ENCODE results near the gene LMF1. TPM values are rescaled to one million over a fixed set of nuclear protein-coding genes. Genes with fewer than 3 reads are reported as not detected.

The LMF1 gene
- total RNA-seq, 6 donors from 2014 or later = 20.3 to 147 (median 28.2) TPM

DNA sequence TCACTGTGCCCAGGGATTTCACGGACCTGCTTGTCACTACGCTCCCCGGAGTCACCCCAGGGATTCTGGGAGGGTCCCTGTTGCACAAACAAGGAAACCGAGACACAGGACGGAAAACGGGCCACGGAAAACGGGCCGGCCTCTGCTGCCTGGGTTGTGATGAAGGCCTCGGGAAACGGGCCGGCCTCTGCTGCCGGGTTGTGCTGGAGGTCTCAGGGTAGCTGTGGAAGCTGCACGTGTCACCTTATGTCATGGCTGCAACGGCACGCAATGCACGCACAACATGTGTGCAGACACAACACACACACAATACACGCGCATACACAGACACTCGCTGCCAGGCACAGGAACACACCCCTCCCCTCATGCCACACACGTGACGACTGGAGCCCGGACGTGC, 143.3 kb downstream of the LMF1 start:
- TF ChIP-seq EP300 (IDR thresholded peaks at IDR 0.05) = no peak
- TF ChIP-seq POLR2A (IDR thresholded peaks at IDR 0.05) = no peak
- no peak for TF ChIP-seq POLR2AphosphoS5 (IDR thresholded peaks at IDR 0.05)
- TF ChIP-seq, protein P1, sequence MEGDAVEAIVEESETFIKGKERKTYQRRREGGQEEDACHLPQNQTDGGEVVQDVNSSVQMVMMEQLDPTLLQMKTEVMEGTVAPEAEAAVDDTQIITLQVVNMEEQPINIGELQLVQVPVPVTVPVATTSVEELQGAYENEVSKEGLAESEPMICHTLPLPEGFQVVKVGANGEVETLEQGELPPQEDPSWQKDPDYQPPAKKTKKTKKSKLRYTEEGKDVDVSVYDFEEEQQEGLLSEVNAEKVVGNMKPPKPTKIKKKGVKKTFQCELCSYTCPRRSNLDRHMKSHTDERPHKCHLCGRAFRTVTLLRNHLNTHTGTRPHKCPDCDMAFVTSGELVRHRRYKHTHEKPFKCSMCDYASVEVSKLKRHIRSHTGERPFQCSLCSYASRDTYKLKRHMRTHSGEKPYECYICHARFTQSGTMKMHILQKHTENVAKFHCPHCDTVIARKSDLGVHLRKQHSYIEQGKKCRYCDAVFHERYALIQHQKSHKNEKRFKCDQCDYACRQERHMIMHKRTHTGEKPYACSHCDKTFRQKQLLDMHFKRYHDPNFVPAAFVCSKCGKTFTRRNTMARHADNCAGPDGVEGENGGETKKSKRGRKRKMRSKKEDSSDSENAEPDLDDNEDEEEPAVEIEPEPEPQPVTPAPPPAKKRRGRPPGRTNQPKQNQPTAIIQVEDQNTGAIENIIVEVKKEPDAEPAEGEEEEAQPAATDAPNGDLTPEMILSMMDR (IDR thresholded peaks at IDR 0.05) = no peak
- 80 to 95% methylated on average over 12 to 24 of the region's 24 CpGs for WGBS, 2 donors
- H3K9me3 ChIP-seq = no peaks in the 10 kb centered on the region
- no peak overlapping the region for H3K27ac ChIP-seq
- ATAC-seq (ENCODE audit: low FRiP score in 2 of 2) = no peak
- DNase-seq = peak in 1 of 2 donors; percentile 54
- peaks cover 0 to 8% (median 0%) of the 10 kb centered on the region in 4 donors for H3K27me3 ChIP-seq
- H3K4me3 ChIP-seq = no peak overlapping the region
- peaks cover 7 to 26% (median 14%) of the 10 kb centered on the region in 4 donors for H3K4me1 ChIP-seq
- no peaks in the 10 kb centered on the region for H3K36me3 ChIP-seq

DNA sequence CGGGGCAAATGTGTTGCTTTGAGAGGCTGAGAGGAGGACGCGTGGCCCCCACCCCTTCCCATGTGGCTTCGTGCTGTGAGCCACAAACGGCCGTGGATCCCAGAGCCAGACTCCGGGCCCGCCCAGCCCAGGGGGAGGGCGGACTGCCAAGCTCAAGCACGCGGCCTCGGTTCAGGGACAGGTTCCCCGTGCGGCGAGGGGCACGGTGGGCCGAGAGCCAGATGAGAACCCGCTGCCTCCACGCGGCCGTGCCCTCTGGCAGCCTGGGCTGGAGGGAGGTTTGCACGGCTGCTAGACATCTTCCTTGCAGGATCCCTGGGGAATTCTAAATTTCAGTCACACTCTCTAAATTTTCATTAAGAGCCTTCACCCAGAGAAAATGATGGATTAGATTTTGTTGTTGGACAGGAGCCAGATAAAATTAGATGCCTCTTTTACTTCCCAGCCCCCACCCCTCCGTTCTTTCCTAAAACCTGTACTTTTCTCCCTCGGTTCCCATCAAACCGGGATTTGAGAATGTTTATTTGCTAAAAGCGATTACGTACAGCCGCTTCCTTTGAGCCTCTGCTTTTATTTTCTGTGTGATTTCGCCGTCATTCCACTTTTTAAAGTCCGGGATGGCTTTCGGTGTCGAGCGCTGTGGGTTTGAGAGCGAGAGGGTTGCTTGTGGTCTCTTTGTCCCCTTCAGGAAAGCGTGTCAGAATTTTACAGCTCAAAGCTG, 145.3 kb downstream of the LMF1 start:
- ATAC-seq (ENCODE audit: low FRiP score in 2 of 2) = peak in 1 of 2 donors; percentile 53
- DNase-seq = peak in 1 of 2 donors; percentile 85
- Histone ChIP-seq H3K27ac (no peak overlapping the region), H3K4me1 (peaks cover 4 to 10% (median 8%) of the 10 kb centered on the region in 4 donors), H3K36me3 (no peaks in the 10 kb centered on the region), H3K27me3 (peaks cover 0 to 8% (median 0%) of the 10 kb centered on the region in 4 donors), H3K4me3 (peak overlapping the region in 1 of 4 donors; percentile 21), H3K9me3 (no peaks in the 10 kb centered on the region)
- 28 to 48% methylated on average over 16 to 36 of the region's 36 CpGs for WGBS, 2 donors
- TF ChIP-seq, protein P1 (IDR thresholded peaks at IDR 0.05) = no peak
- TF ChIP-seq POLR2AphosphoS5 (IDR thresholded peaks at IDR 0.05) = no peak

DNA sequence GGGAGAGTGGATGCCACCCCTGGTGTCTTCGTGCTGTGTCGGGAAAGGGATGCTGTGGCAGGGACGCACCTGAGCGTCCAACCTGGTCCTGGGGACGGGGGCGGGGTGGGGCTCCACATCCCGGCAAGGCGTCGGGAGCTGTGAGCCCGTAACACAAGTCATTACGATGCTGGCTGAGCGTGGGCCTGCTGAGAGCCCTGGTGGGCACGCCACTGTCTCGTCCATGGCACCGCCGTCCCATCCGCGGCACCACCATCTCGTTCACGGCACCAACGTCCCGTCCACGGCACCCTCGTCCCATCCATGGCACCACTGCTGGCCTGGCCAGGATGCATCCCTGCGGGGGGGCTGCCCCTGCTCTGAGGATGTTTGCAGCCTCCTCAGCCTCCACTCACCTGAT, 146.2 kb downstream of the LMF1 start:
- ATAC-seq (ENCODE audit: low FRiP score in 2 of 2) (no peak), DNase-seq (peak in 1 of 2 donors; percentile 63)
- H3K9me3 ChIP-seq = no peaks in the 10 kb centered on the region
- TF ChIP-seq POLR2AphosphoS5 (IDR thresholded peaks at IDR 0.05) (no peak), POLR2A (IDR thresholded peaks at IDR 0.05) (no peak), EP300 (IDR thresholded peaks at IDR 0.05) (no peak)
- TF ChIP-seq, protein P1 (IDR thresholded peaks at IDR 0.05) = no peak
- WGBS, 2 donors = 91 to 94% methylated on average over 22 to 25 of the region's 25 CpGs
- peaks cover 4 to 10% (median 8%) of the 10 kb centered on the region in 4 donors for H3K4me1 ChIP-seq
- H3K27me3 ChIP-seq = peaks cover 0 to 8% (median 0%) of the 10 kb centered on the region in 4 donors
- no peaks in the 10 kb centered on the region for H3K36me3 ChIP-seq
- no peak overlapping the region for H3K27ac ChIP-seq
- H3K4me3 ChIP-seq = no peak overlapping the region

DNA sequence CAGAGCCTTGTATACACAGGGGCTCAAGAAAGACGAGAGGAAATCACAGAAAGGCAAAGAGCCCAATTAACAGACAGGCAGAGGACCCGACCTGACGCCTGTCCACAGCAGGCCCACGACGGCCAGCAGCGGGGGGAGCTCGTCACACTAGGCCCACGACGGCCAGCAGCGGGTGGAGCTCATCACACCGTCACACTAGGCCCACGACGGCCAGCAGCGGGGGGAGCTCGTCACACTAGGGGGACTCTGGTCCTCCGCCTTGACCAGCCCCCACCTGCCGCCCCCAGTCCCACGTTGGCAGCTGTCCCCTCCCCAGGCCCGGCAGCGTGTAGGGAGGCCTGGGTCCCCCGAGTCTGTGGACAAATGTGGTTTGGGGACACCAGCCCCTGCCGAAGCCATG, 146.6 kb downstream of the LMF1 start:
- H3K4me1 ChIP-seq = peaks cover 4 to 10% (median 8%) of the 10 kb centered on the region in 4 donors
- TF ChIP-seq, protein P1 (IDR thresholded peaks at IDR 0.05) = no peak
- TF ChIP-seq POLR2AphosphoS5 (IDR thresholded peaks at IDR 0.05) (no peak), EP300 (IDR thresholded peaks at IDR 0.05) (no peak), POLR2A (IDR thresholded peaks at IDR 0.05) (no peak)
- 90 to 94% methylated on average over 9 to 22 of the region's 22 CpGs for WGBS, 2 donors
- peak in 1 of 2 donors; percentile 33 for ATAC-seq (ENCODE audit: low FRiP score in 2 of 2)
- no peaks in the 10 kb centered on the region for H3K9me3 ChIP-seq
- peaks cover 0 to 8% (median 0%) of the 10 kb centered on the region in 4 donors for H3K27me3 ChIP-seq
- H3K36me3 ChIP-seq = no peaks in the 10 kb centered on the region
- peak in 1 of 2 donors; percentile 86 for DNase-seq
- H3K27ac ChIP-seq = no peak overlapping the region
- no peak overlapping the region for H3K4me3 ChIP-seq

Measured in upper lobe of left lung (tissue), 6 donors.